ENCODE data around the gene PKHD1.

PKHD1 gene

DNA sequence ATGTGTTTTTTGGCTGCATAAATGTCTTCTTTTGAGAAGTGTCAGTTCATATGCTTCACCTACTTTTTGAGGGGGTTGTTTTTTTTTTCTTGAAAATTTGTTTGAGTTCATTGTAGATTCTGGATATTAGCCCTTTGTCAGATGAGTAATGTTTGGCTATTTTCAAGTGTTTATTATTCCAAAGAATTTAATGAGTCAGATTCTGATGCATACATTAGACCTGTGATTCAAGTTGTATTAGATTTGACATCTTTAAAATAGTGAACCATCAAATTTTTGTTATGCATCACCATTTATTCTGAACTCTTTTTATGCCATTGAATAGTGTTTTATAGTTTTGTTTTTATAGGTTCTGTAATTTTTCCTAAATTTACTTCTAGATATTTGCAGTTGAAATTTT lies 319.3 kb downstream of the PKHD1 start:
- H3K4me1 ChIP-seq (ENCODE audit: insufficient read depth, low read length), result no peaks in the 10 kb centered on the region
- no peak overlapping the region for H3K9ac ChIP-seq (ENCODE audit: low read length)
- H3K27ac ChIP-seq (ENCODE audit: low read depth, low read length), result no peak overlapping the region
- H3K9me3 ChIP-seq (ENCODE audit: low read length), result no peaks in the 10 kb centered on the region
- H3K4me3 ChIP-seq (ENCODE audit: low read depth in 1 of 2, low read length in 2 of 2), result no peak overlapping the region
- no peaks in the 10 kb centered on the region for H3K27me3 ChIP-seq (ENCODE audit: control insufficient read depth in 1 of 2, insufficient read depth in 2 of 2, low read length in 2 of 2)
- H3K36me3 ChIP-seq (ENCODE audit: insufficient read depth, low read length), result no peaks in the 10 kb centered on the region

DNA sequence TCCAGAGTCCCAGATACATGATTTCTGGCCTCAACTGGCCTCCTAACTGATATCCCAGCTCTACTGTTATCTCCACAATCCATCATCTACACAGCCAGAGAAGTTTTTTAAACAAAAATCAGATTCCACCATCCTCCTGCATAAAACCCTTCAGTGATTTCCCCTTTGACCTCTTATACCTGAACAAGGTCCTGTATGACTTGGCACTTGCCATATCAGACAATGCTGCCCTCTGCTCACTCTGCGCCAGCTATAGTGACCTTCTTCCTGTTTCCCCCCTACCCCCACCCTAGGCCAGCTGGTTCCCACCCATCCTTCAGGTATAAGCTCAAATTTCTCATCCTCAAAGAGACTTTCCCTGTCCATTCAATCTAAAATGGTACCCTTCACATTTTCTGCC lies 322.2 kb downstream of the PKHD1 start:
- Histone ChIP-seq H3K9me3 (ENCODE audit: low read length) (no peaks in the 10 kb centered on the region), H3K4me3 (ENCODE audit: low read depth in 1 of 2, low read length in 2 of 2) (no peak overlapping the region), H3K36me3 (ENCODE audit: insufficient read depth, low read length) (no peaks in the 10 kb centered on the region), H3K27ac (ENCODE audit: low read depth, low read length) (no peak overlapping the region), H3K27me3 (ENCODE audit: control insufficient read depth in 1 of 2, insufficient read depth in 2 of 2, low read length in 2 of 2) (no peaks in the 10 kb centered on the region), H3K9ac (ENCODE audit: low read length) (no peak overlapping the region), H3K4me1 (ENCODE audit: insufficient read depth, low read length) (no peaks in the 10 kb centered on the region)

DNA sequence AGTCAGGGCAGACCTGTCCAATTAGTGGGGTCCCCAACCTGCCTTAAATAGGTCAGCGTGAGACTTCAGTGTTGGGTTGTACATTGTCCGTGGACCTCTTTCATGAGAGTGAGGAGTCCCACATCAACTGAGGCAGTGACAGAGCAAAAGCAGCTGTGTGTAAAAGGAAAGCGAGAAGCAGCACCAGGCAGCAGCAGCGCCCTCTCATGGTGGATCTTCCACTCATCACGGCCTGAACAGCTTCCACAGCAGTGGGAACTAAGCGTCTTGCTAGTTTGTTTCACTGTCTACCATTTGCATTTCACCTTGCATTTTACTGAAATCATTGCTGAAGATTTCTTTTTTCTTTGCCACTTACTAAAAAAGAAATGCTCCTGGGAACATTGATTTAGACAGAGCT lies 333.8 kb downstream of the PKHD1 start:
- Histone ChIP-seq H3K27me3 (ENCODE audit: control insufficient read depth in 1 of 2, insufficient read depth in 2 of 2, low read length in 2 of 2) (no peaks in the 10 kb centered on the region), H3K9ac (ENCODE audit: low read length) (no peak overlapping the region), H3K9me3 (ENCODE audit: low read length) (no peaks in the 10 kb centered on the region), H3K36me3 (ENCODE audit: insufficient read depth, low read length) (no peaks in the 10 kb centered on the region), H3K4me1 (ENCODE audit: insufficient read depth, low read length) (no peaks in the 10 kb centered on the region), H3K4me3 (ENCODE audit: low read depth in 1 of 2, low read length in 2 of 2) (no peak overlapping the region), H3K27ac (ENCODE audit: low read depth, low read length) (no peak overlapping the region)

DNA sequence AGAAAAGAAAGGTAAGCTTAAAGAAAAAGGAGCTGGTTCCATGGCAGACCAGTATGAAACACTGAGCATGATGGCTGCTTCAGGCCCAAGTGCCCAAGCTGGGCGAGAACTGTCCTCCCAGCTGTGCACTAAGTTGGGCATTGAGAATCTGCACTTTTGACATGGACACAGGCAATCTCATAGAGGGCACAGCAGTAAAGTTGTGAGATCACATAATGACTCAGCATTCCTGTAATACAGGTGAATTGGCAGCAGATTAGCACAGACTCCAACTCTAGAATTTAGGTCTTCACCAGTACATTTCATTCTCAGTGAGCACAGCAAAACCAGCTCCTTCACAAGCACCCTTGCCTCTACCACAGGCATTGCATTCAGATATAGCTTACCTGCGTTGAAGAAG lies 343.4 kb downstream of the PKHD1 start:
- H3K27ac ChIP-seq (ENCODE audit: low read depth, low read length), result no peak overlapping the region
- H3K9me3 ChIP-seq (ENCODE audit: low read length), result no peaks in the 10 kb centered on the region
- H3K4me1 ChIP-seq (ENCODE audit: insufficient read depth, low read length), result no peaks in the 10 kb centered on the region
- no peaks in the 10 kb centered on the region for H3K27me3 ChIP-seq (ENCODE audit: control insufficient read depth in 1 of 2, insufficient read depth in 2 of 2, low read length in 2 of 2)
- no peaks in the 10 kb centered on the region for H3K36me3 ChIP-seq (ENCODE audit: insufficient read depth, low read length)
- H3K9ac ChIP-seq (ENCODE audit: low read length), result no peak overlapping the region
- no peak overlapping the region for H3K4me3 ChIP-seq (ENCODE audit: low read depth in 1 of 2, low read length in 2 of 2)

DNA sequence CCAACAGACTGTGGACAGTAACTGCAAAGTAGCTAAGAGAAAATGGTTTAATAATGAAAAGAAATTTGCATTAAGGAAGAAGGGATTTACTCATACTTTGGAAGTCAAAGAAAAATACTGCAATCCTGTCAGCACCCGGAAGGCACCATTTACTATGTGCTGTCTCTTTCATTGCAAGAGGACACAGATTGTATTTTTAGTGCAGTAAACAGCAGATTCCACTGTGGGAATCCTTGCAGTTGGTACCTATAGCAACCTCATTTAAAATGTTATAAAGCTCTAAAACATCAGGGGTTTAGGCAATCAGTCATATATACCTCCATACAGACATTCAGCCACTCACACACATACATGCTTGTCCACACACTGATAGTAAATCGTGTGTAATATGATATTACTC lies 346.8 kb downstream of the PKHD1 start:
- no peak overlapping the region for H3K27ac ChIP-seq (ENCODE audit: low read depth, low read length)
- H3K4me1 ChIP-seq (ENCODE audit: insufficient read depth, low read length), result no peaks in the 10 kb centered on the region
- no peaks in the 10 kb centered on the region for H3K36me3 ChIP-seq (ENCODE audit: insufficient read depth, low read length)
- H3K27me3 ChIP-seq (ENCODE audit: control insufficient read depth in 1 of 2, insufficient read depth in 2 of 2, low read length in 2 of 2), result no peaks in the 10 kb centered on the region
- no peak overlapping the region for H3K4me3 ChIP-seq (ENCODE audit: low read depth in 1 of 2, low read length in 2 of 2)
- no peaks in the 10 kb centered on the region for H3K9me3 ChIP-seq (ENCODE audit: low read length)
- no peak overlapping the region for H3K9ac ChIP-seq (ENCODE audit: low read length)

DNA sequence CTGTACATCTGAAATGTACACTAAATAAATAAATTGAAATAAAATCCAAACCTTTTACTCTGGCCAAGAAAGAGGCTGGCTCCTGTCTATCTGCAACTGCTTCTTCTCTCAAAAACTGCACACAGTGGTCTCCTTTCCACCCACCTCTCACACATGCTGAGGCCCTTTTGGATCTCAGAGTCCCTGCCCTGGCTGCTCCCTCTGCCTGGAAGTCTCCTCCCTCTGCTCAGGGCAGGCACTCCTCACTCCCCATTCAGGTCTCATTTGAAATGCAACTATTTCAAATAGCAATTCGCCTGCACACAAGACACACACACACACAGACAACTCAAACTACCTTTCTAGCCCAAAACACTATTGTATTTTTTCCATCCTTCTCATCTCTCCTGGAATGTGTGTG lies 348.8 kb downstream of the PKHD1 start:
- Histone ChIP-seq H3K36me3 (ENCODE audit: insufficient read depth, low read length) (no peaks in the 10 kb centered on the region), H3K27me3 (ENCODE audit: control insufficient read depth in 1 of 2, insufficient read depth in 2 of 2, low read length in 2 of 2) (no peaks in the 10 kb centered on the region), H3K9ac (ENCODE audit: low read length) (no peak overlapping the region), H3K4me1 (ENCODE audit: insufficient read depth, low read length) (no peaks in the 10 kb centered on the region), H3K4me3 (ENCODE audit: low read depth in 1 of 2, low read length in 2 of 2) (no peak overlapping the region), H3K27ac (ENCODE audit: low read depth, low read length) (no peak overlapping the region), H3K9me3 (ENCODE audit: low read length) (no peaks in the 10 kb centered on the region)

DNA sequence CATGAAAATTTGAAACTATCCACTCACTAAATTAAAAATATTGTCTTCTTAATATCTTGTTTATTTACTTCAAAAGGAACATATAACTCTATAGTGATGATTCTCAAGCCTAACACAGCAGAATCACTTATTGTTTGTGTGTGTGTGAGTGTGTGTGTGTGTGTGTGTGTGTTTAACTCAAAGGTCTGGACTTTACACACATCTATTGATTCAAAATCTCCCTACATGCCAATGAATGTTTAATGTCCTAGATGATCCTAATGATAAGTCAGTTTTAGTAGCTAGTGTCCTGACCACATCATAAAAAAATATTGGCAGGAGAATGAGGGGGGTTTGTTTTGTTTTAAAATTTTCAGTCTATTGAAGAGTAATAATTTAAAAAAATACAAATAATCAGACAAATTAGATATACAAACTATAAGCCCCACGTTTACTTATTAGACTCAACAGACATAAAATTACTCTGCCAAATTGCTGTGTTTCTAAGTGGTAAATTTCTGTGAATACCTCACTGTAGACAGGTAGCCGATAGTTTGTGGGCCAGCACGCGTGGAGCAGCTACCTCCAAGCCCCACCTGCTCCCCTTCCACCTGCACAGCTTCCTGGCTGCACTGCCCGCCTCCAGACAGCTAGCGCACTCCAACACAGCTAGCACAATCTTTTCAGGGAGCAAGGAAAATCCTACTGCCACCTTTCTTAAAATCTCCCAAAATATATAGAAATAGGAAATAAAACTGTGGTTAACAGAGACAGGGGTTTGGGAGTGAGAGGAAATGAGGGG lies 349.6 kb downstream of the PKHD1 start:
- H3K4me3 ChIP-seq (ENCODE audit: low read depth in 1 of 2, low read length in 2 of 2), result no peak overlapping the region
- H3K9ac ChIP-seq (ENCODE audit: low read length), result no peak overlapping the region

DNA sequence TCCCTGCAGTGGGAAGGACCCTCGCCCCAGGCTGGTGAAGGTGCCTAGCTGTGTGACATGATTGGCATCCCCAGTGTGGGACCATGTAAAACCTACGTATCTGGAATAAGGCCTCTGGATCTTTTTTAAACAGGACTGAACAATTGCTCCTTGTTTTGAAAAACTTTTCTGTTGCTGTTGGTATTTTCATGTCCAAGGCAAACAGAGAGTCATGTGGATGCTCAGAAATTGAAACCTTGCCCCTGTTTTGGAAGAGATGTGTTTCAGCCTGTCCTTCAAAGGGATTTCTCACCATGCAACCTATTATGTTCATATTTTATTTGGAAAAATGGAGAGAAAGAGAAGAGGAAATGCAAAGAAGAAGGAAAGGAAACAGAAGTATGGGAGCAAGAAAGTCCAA lies 362.3 kb downstream of the PKHD1 start:
- Histone ChIP-seq H3K36me3 (ENCODE audit: insufficient read depth, low read length) (no peaks in the 10 kb centered on the region), H3K27me3 (ENCODE audit: control insufficient read depth in 1 of 2, insufficient read depth in 2 of 2, low read length in 2 of 2) (no peaks in the 10 kb centered on the region), H3K27ac (ENCODE audit: low read depth, low read length) (no peak overlapping the region), H3K4me3 (ENCODE audit: low read depth in 1 of 2, low read length in 2 of 2) (no peak overlapping the region), H3K4me1 (ENCODE audit: insufficient read depth, low read length) (no peaks in the 10 kb centered on the region), H3K9me3 (ENCODE audit: low read length) (no peaks in the 10 kb centered on the region), H3K9ac (ENCODE audit: low read length) (no peak overlapping the region)

More for the DNA sequence above, 349.6 kb downstream of the PKHD1 start:
- no peaks in the 10 kb centered on the region for H3K27me3 ChIP-seq (ENCODE audit: control insufficient read depth in 1 of 2, insufficient read depth in 2 of 2, low read length in 2 of 2)
- no peak overlapping the region for H3K27ac ChIP-seq (ENCODE audit: low read depth, low read length)
- no peaks in the 10 kb centered on the region for H3K36me3 ChIP-seq (ENCODE audit: insufficient read depth, low read length)
- H3K9me3 ChIP-seq (ENCODE audit: low read length), result no peaks in the 10 kb centered on the region
- H3K4me1 ChIP-seq (ENCODE audit: insufficient read depth, low read length), result no peaks in the 10 kb centered on the region

DNA sequence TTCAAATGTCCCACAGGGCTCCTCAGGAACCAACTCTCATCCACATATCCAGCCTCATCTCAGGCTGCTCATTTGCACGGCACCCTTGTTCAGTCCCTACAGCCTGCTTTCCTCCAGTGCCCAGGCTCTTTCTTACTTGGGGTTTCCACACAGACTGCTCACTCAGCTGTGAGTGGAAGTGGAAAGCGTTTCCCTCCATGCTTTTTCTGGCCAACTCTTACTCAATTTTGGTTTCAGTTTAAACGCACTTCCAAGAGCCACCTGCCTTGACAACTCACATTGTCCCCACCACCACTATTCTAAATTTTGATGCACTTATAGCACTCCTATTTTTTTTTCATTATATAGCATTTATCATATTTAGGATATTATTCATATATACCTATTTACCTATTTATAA lies 367.1 kb downstream of the PKHD1 start:
- Histone ChIP-seq H3K9me3 (ENCODE audit: low read length) (no peaks in the 10 kb centered on the region), H3K27me3 (ENCODE audit: control insufficient read depth in 1 of 2, insufficient read depth in 2 of 2, low read length in 2 of 2) (no peaks in the 10 kb centered on the region), H3K4me3 (ENCODE audit: low read depth in 1 of 2, low read length in 2 of 2) (no peak overlapping the region), H3K36me3 (ENCODE audit: insufficient read depth, low read length) (no peaks in the 10 kb centered on the region), H3K9ac (ENCODE audit: low read length) (no peak overlapping the region), H3K4me1 (ENCODE audit: insufficient read depth, low read length) (no peaks in the 10 kb centered on the region), H3K27ac (ENCODE audit: low read depth, low read length) (no peak overlapping the region)

DNA sequence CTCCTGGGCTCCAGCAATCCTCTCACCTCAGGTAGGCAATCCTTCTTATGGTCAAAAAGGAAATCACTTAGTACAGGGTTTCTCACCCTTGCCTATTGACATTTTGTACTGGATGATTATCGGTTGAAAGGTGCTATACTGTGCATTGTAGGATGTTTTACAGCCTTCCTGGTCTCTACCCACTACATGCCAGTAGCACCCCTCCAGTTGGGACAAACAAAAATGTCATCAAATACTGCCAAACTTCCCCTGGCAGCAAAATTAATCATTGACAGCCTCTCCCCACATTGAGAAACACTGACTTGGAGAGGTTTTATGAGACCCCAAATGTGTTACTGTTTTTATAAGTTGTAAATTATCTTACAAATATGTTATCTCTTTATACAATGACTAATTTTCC lies 368.1 kb downstream of the PKHD1 start:
- Histone ChIP-seq H3K4me3 (ENCODE audit: low read depth in 1 of 2, low read length in 2 of 2) (no peak overlapping the region), H3K36me3 (ENCODE audit: insufficient read depth, low read length) (no peaks in the 10 kb centered on the region), H3K9me3 (ENCODE audit: low read length) (no peaks in the 10 kb centered on the region), H3K9ac (ENCODE audit: low read length) (no peak overlapping the region), H3K27ac (ENCODE audit: low read depth, low read length) (no peak overlapping the region), H3K4me1 (ENCODE audit: insufficient read depth, low read length) (no peaks in the 10 kb centered on the region), H3K27me3 (ENCODE audit: control insufficient read depth in 1 of 2, insufficient read depth in 2 of 2, low read length in 2 of 2) (no peaks in the 10 kb centered on the region)

DNA sequence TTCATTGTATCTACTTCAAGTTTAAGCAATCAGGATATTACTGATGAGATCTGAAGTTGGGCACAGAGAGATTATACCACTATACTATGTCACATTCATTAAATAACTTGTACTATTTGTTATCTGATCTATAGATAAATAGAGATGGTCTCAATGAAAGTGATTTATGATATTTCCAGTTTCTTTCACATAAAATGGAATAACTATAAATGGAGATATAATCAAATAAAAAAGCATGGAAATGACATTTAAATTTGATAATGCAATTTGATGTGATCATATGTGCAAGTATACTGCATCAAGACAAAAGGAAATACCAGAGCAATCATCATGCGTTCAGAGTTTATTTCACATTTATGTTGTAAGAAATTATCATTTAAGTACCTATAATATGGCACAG lies 368.9 kb downstream of the PKHD1 start:
- H3K27ac ChIP-seq (ENCODE audit: low read depth, low read length), result no peak overlapping the region
- H3K36me3 ChIP-seq (ENCODE audit: insufficient read depth, low read length), result no peaks in the 10 kb centered on the region
- H3K27me3 ChIP-seq (ENCODE audit: control insufficient read depth in 1 of 2, insufficient read depth in 2 of 2, low read length in 2 of 2), result no peaks in the 10 kb centered on the region
- H3K4me3 ChIP-seq (ENCODE audit: low read depth in 1 of 2, low read length in 2 of 2), result no peak overlapping the region
- H3K4me1 ChIP-seq (ENCODE audit: insufficient read depth, low read length), result no peaks in the 10 kb centered on the region
- H3K9me3 ChIP-seq (ENCODE audit: low read length), result no peaks in the 10 kb centered on the region
- no peak overlapping the region for H3K9ac ChIP-seq (ENCODE audit: low read length)

DNA sequence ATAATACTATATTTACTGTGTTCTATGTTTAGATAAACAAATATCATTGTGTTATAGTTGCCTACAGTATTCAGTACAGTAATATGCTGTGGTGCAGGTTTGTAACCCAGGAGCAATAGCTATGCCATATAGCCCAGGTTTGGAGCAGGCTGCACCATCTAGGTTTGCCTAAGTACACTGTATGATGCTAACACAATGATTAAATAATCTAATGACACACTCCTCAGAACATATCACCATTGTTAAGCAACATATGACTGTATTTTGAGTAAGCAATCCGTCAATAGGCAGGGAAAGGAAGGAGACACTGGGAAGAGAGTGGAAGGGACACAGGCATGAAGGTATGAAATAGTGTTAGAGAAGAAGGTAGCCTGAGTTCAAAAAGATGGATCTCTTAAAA lies 369.9 kb downstream of the PKHD1 start:
- Histone ChIP-seq H3K4me1 (ENCODE audit: insufficient read depth, low read length) (no peaks in the 10 kb centered on the region), H3K36me3 (ENCODE audit: insufficient read depth, low read length) (no peaks in the 10 kb centered on the region), H3K4me3 (ENCODE audit: low read depth in 1 of 2, low read length in 2 of 2) (no peak overlapping the region), H3K9me3 (ENCODE audit: low read length) (no peaks in the 10 kb centered on the region), H3K27ac (ENCODE audit: low read depth, low read length) (no peak overlapping the region), H3K27me3 (ENCODE audit: control insufficient read depth in 1 of 2, insufficient read depth in 2 of 2, low read length in 2 of 2) (no peaks in the 10 kb centered on the region), H3K9ac (ENCODE audit: low read length) (no peak overlapping the region)

All from muscle layer of colon (tissue), 2 donors.